GM12878 (cell line): ENCODE data around the gene ARMC9. TPM values are rescaled to one million over a fixed set of nuclear protein-coding genes. Genes with fewer than 3 reads are reported as not detected.

Experiments
- ASH2L ChIP-seq: fragments of 300-600, 200-600 bp; sonication (generic); IDR thresholded peaks from 2 replicates; pipeline ENCODE4 v1.6.1; 2017; ENCODE audit warnings: low read depth, mild to moderate bottlenecking, borderline replicate concordance
- BMI1 ChIP-seq: fragments of 450-650 bp; IDR thresholded peaks from 2 replicates; pipeline ENCODE4 v1.6.1; 2016; ENCODE audit warnings: mild to moderate bottlenecking, moderate library complexity, borderline replicate concordance
- CREM ChIP-seq: IDR thresholded peaks from 2 replicates; pipeline ENCODE4 v1.6.1; 2014; ENCODE audit warnings: antibody characterized with exemption, low read depth
- DPF2 ChIP-seq: fragments of 450-650 bp; IDR thresholded peaks from 2 replicates; pipeline ENCODE4 v1.6.1; 2017; ENCODE audit warnings: mild to moderate bottlenecking
- E2F4 ChIP-seq: IDR thresholded peaks from 2 replicates; pipeline ENCODE4 v1.6.1; 2012; ENCODE audit warnings: low read depth, low read length, improper control_type of control experiment
- FOXK2 ChIP-seq: fragments of 450-650 bp; IDR thresholded peaks from 2 replicates; pipeline ENCODE4 v1.6.1; 2017; ENCODE audit warnings: mild to moderate bottlenecking, moderate library complexity
- FOXM1 ChIP-seq: IDR thresholded peaks from 2 replicates; pipeline ENCODE4 v1.6.1; 2012; ENCODE audit warnings: low read depth, mild to moderate bottlenecking, inconsistent platforms, low read length, moderate library complexity
- HCFC1 ChIP-seq: fragments of 150-350 bp; IDR thresholded peaks from 2 replicates; pipeline ENCODE4 v1.6.1; 2014; ENCODE audit warnings: low read length
- KDM1A ChIP-seq: fragments of 200-600 bp; sonication (generic); IDR thresholded peaks from 2 replicates; pipeline ENCODE4 v1.6.1; 2016; ENCODE audit warnings: borderline replicate concordance
- MXI1 ChIP-seq: fragments of 150-350 bp; IDR thresholded peaks from 2 replicates; pipeline ENCODE4 v1.6.1; 2011; ENCODE audit warnings: low read depth, mild to moderate bottlenecking, inconsistent platforms, low read length, improper control_type of control experiment
- NFIC ChIP-seq: IDR thresholded peaks from 2 replicates; pipeline ENCODE4 v1.6.1; 2012; ENCODE audit warnings: low read depth, mild to moderate bottlenecking, inconsistent platforms, low read length, moderate library complexity
- RUNX3 ChIP-seq: IDR thresholded peaks from 2 replicates; pipeline ENCODE4 v1.6.1; 2012; ENCODE audit warnings: low read length, inconsistent platforms
- SMARCA5 ChIP-seq: fragments of 450-650 bp; IDR thresholded peaks from 2 replicates; pipeline ENCODE4 v1.6.1; 2017; ENCODE audit warnings: mild to moderate bottlenecking
- SMC3 ChIP-seq: IDR thresholded peaks from 2 replicates; pipeline ENCODE4 v1.6.1; 2011; ENCODE audit warnings: low read length, improper control_type of control experiment, borderline replicate concordance
- SPI1 ChIP-seq: IDR thresholded peaks from 2 replicates; pipeline ENCODE4 v1.6.1; 2011; ENCODE audit warnings: low read depth, mild to moderate bottlenecking, low read length, moderate library complexity, borderline replicate concordance; ENCODE audit not compliant: insufficient read depth
- SRF ChIP-seq, 2 experiments: IDR thresholded peaks; 2 replicates each; pipeline ENCODE4 v1.6.1; 2011; ENCODE audit warnings: low read depth in 2 of 2, low read length in 2 of 2, mild to moderate bottlenecking in 1 of 2, moderate library complexity in 1 of 2
- TBL1XR1 ChIP-seq: IDR thresholded peaks from 2 replicates; pipeline ENCODE4 v1.6.1; 2012; ENCODE audit warnings: low read depth, low read length, improper control_type of control experiment
- USF2 ChIP-seq: IDR thresholded peaks from 2 replicates; pipeline ENCODE4 v1.6.1; 2011; ENCODE audit warnings: low read depth, low read length, improper control_type of control experiment, borderline replicate concordance
- YY1 ChIP-seq: IDR thresholded peaks from 2 replicates; pipeline ENCODE4 v1.6.1; 2011; ENCODE audit warnings: low read depth, mild to moderate bottlenecking, low read length
- ZBTB4 ChIP-seq: fragments of 450-650 bp; formaldehyde crosslinking; IDR thresholded peaks from 2 replicates; pipeline ENCODE4 v1.4.0; 2022; ENCODE audit warnings: mild to moderate bottlenecking, moderate library complexity
- ZNF592 ChIP-seq: fragments of 450-650 bp; IDR thresholded peaks from 2 replicates; pipeline ENCODE4 v1.6.1; 2017; ENCODE audit warnings: mild to moderate bottlenecking, moderate library complexity
- ZNF622 ChIP-seq: fragments of 450-650 bp; IDR thresholded peaks from 2 replicates; pipeline ENCODE4 v1.6.1; 2017; ENCODE audit warnings: mild to moderate bottlenecking, inconsistent platforms
- polyA plus RNA-seq, 11 experiments: library from polyadenylated mRNA; depleted of rRNA in 4 of 11; unstranded in 6 of 11; stranded (reverse) in 5 of 11; fragments of >200 nt; fragmentation: Nextera tagmentation in 4 of 11; fragmentation: Illumina TruSeq in 1 of 11; extraction: Ambion mirVana in 4 of 11; extraction: Trizol in 1 of 11; gene quantifications; 1 replicate in 1 of 11; 2 replicates in 10 of 11; pipeline versions ENCODE4 v1.2.1 to v1.2.3, GENCODE V29; 2011 to 2016; ENCODE audit warnings: inconsistent platforms in 2 of 11, missing spikeins in 2 of 11, low read depth in 1 of 11
- total RNA-seq, 4 experiments: library from RNA; depleted of rRNA in 3 of 4; stranded (reverse); fragments of >200 nt in 3 of 4; fragmentation: Illumina TruSeq in 1 of 4; extraction: Trizol in 1 of 4; gene quantifications; 2 replicates each; pipeline versions ENCODE4 v1.2.1 to v1.2.3, GENCODE V29; 2013 to 2021

The ARMC9 gene
- total and polyA plus RNA-seq, 10 of the 15 experiments (the other 5 are each of a cell fraction or from before 2014, with no cell fraction given): 3.8 to 21.8 (median 10.4) TPM

GRCh38 chr2:231228974-231229529 is 30.6 kb downstream of the ARMC9 start (continued):
- no peak for TF ChIP-seq USF2
- no peak for TF ChIP-seq HCFC1
- TF ChIP-seq ZNF622: no peak
- no peak for TF ChIP-seq SRF (IDR thresholded peaks at IDR 0.05; ENCODE audit: low read depth in 2 of 2, low read length in 2 of 2)
- TF ChIP-seq MXI1: 0 out of 2 replicates have a peak, but pooled peaks have one; percentile 17
- TF ChIP-seq BMI1: peak; percentile 59
- TF ChIP-seq SMC3: no peak
- no peak for TF ChIP-seq KDM1A
- no peak for TF ChIP-seq ZBTB4 (CRISPR knock-in tag)
- TF ChIP-seq ZNF592: no peak
- no peak for TF ChIP-seq NFIC
- no peak for TF ChIP-seq SMARCA5
- TF ChIP-seq DPF2: no peak
- TF ChIP-seq YY1: 0 out of 2 replicates have a peak, but pooled peaks have one; percentile 15
- 0 out of 2 replicates have a peak, but pooled peaks have one; percentile 20 for TF ChIP-seq FOXM1
- TF ChIP-seq RUNX3: peak; percentile 27; the same call in 1 of the 2 replicates
- no peak for TF ChIP-seq CREM
- no peak for TF ChIP-seq E2F4
- TF ChIP-seq SPI1: no peak
- TF ChIP-seq ASH2L: no peak
- TF ChIP-seq FOXK2: no peak
- TF ChIP-seq TBL1XR1: no peak
